ENCODE measurements around the gene PSAPL1. TPM values are rescaled to one million over a fixed set of nuclear protein-coding genes. Genes with fewer than 3 reads are reported as not detected.

Gene PSAPL1
- total and polyA plus RNA-seq, 9 of the 15 experiments (the other 6 are each of a cell fraction or from before 2014, with no cell fraction given), result not detected

DNA sequence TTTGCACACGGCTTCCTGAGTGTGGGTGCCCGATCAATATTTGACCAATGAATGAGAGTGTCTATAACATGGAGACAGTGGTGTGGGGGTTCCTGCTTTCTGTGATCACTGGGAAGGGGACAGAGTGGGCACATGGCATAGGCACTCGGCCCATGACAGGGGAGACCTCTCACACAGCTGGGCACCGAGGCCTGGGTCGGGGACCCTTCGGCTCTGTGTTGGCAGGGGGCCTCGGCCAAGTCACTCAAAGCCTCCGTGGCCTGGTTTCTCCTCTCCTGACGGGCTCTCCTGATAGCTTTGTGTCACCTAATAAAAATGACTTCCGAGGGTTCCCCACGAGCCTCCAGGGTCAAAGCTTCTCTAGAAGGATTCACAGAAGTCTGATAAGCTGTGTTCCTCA, 43.9 kb upstream of the PSAPL1 start:
- in situ Hi-C loops (cut with MboI) (no loop called here), intact Hi-C loops (cut with micrococcal nuclease) (no loop called here)
- no TSS peak for BruUV-seq (replicated peaks)
- Histone ChIP-seq H3K9me1 (ENCODE audit: control insufficient read depth, insufficient read depth, low read length) (no peaks in the 10 kb centered on the region), H3K9me3 (replicated peaks; ENCODE audit: control insufficient read depth, insufficient read depth, low read depth, low read length) (no peaks in the 10 kb centered on the region), H3K27me3 (ENCODE audit: control insufficient read depth in 2 of 2, insufficient read depth in 2 of 2, low read length in 2 of 2) (peaks cover 3 to 67% of the 10 kb centered on the region in 2 experiments; a peak in 3 of 5 replicates), H3K4me1 (replicated peaks in 1 of 2; ENCODE audit: control insufficient read depth in 2 of 2, insufficient read depth in 2 of 2, low read length in 2 of 2) (no peaks in the 10 kb centered on the region), H3K9ac (ENCODE audit: insufficient read depth in 1 of 2, low read depth in 2 of 2, low read length in 2 of 2) (no peak overlapping the region), H3K4me3 (no peak overlapping the region), H2AFZ (ENCODE audit: low read depth, low read length) (no peak overlapping the region), H3K4me2 (ENCODE audit: insufficient read depth, low read length) (no peak overlapping the region), H3K79me2 (ENCODE audit: control insufficient read depth, insufficient read depth, low read length) (no peaks in the 10 kb centered on the region), H3K27ac (ENCODE audit: extremely low read depth, low read depth, low read length) (no peak overlapping the region), H4K20me1 (replicated peaks; ENCODE audit: control insufficient read depth, insufficient read depth, low read length) (0 out of 2 replicates have a peak, but pooled peaks cover 4% of the 10 kb centered on the region), H3K36me3 (ENCODE audit: control insufficient read depth, insufficient read depth, low read length) (no peaks in the 10 kb centered on the region)
- TF ChIP-seq BRD9 (IDR thresholded peaks at IDR 0.05; ENCODE audit: low read depth, partially characterized antibody), result no peak
- no peak for TF ChIP-seq FOXM1 (IDR thresholded peaks at IDR 0.05; ENCODE audit: low read depth)
- no peak for TF ChIP-seq FOXM1 (CRISPR knock-in tag; IDR thresholded peaks at IDR 0.05; ENCODE audit: low read depth)
- no peak for TF ChIP-seq ZNF282 (CRISPR knock-in tag; IDR thresholded peaks at IDR 0.05)
- no peak for TF ChIP-seq CSDE1 (IDR thresholded peaks at IDR 0.05)
- TF ChIP-seq ZNF778 (CRISPR knock-in tag; IDR thresholded peaks at IDR 0.05), result no peak
- TF ChIP-seq, protein P1, sequence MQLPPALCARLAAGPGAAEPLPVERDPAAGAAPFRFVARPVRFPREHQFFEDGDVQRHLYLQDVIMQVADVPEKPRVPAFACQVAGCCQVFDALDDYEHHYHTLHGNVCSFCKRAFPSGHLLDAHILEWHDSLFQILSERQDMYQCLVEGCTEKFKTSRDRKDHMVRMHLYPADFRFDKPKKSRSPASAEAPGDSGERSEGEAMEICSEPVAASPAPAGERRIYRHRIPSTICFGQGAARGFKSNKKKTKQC (CRISPR knock-in tag; IDR thresholded peaks at IDR 0.05), result no peak
- TF ChIP-seq, protein P2, sequence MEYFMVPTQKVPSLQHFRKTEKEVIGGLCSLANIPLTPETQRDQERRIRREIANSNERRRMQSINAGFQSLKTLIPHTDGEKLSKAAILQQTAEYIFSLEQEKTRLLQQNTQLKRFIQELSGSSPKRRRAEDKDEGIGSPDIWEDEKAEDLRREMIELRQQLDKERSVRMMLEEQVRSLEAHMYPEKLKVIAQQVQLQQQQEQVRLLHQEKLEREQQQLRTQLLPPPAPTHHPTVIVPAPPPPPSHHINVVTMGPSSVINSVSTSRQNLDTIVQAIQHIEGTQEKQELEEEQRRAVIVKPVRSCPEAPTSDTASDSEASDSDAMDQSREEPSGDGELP (CRISPR knock-in tag; IDR thresholded peaks at IDR 0.05; ENCODE audit: borderline replicate concordance), result no peak
- TF ChIP-seq NRF1 (conservative IDR thresholded peaks at IDR 0.05 in 1 of 2, IDR thresholded peaks at IDR 0.05 in 1 of 2), result no peak
- no peak for TF ChIP-seq ELF1 (tag; IDR thresholded peaks at IDR 0.05)
- TF ChIP-seq HNRNPUL1 (IDR thresholded peaks at IDR 0.05; ENCODE audit: low read length), result no peak
- no peak for TF ChIP-seq MCM2 (IDR thresholded peaks at IDR 0.05; ENCODE audit: low read depth)
- TF ChIP-seq CBX2 (IDR thresholded peaks at IDR 0.05; ENCODE audit: insufficient read depth, low read length, poor library complexity, severe bottlenecking), result no peak
- TF ChIP-seq, protein P3, sequence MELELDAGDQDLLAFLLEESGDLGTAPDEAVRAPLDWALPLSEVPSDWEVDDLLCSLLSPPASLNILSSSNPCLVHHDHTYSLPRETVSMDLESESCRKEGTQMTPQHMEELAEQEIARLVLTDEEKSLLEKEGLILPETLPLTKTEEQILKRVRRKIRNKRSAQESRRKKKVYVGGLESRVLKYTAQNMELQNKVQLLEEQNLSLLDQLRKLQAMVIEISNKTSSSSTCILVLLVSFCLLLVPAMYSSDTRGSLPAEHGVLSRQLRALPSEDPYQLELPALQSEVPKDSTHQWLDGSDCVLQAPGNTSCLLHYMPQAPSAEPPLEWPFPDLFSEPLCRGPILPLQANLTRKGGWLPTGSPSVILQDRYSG (tag; conservative IDR thresholded peaks at IDR 0.05; ENCODE audit: low read depth), result no peak
- no peak for TF ChIP-seq ZNF584 (CRISPR knock-in tag; IDR thresholded peaks at IDR 0.05; ENCODE audit: low read depth)
- no peak for TF ChIP-seq NFE2 (IDR thresholded peaks at IDR 0.05; ENCODE audit: low read depth)
- no peak for TF ChIP-seq RBM34 (IDR thresholded peaks at IDR 0.05; ENCODE audit: borderline replicate concordance, insufficient read depth, low read length)
- no peak for TF ChIP-seq NCOR1 (IDR thresholded peaks at IDR 0.05)
- ATAC-seq (no peak), DNase-seq (ENCODE audit: extremely low read depth in 1 of 4, low spot score in 3 of 4) (no peak), FAIRE-seq (no peak)
- WGBS (ENCODE audit: insufficient coverage, low coverage, missing lambda C conversion rate), result 1% methylated on average over 11 of the region's 11 CpGs
- ChIA-PET CTCF (ENCODE audit: low intra/inter-chr PET ratio) (no interaction called here), POLR2A (no interaction called here)
